NOMO-1 treated with dmso at 0.1 percent for 144 hours (cell line): ENCODE data around the gene BCAS3.

Experiments used
- DNase-seq: peaks from one replicate; lab custom pipeline; 2025; ENCODE audit not compliant: unreplicated experiment; lab: John Stamatoyannopoulos, UW

The BCAS3 gene

DNA sequence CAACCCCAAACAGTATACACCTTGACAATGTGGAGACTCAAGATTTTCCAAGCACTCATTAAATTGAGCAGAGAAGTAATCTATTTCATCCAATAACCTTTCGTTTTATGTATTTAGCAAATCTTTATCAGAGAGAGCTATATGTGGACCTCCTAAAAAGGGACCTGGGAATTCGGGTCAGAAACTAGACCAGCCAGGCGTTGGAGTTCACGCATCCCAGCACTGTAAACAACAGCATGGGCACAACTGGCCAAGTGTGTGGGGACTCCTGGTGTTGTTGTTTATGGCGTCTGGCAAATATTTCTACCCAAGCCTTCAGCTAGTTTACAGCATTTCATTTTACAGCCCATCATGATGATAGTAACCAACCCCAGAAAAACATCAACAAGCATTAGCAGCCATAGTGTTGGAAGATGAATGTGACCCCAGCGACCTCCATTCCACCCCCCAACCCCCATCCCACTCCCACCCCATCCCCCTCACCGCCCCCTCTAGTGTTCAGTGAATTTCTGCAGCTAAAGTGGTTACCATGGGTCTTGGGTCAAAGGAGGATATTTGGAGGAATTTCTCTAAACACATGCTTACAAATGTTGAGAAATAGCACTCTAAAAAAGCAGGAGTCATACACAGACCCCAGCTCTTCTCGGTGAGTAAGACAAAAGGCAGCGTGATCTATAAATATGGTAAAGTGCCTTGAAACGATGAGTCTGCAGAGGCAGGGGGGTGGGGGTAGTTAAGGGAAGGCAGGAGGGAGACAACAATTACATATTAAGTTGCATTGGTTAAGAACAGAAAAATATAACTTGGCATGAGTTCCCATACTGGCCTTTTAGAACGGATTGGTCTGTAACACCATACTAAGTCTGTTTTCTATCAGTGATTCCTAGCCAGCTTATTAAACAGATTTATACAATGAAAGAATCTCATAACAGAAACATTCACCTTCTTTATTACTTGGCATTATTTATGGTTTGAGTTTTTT lies 630.5 kb downstream of the BCAS3 start:
- DNase-seq = no peak

GRCh38 chr17:61309362-61310256 lies 632.0 kb downstream of the BCAS3 start:
- DNase-seq = no peak

DNA sequence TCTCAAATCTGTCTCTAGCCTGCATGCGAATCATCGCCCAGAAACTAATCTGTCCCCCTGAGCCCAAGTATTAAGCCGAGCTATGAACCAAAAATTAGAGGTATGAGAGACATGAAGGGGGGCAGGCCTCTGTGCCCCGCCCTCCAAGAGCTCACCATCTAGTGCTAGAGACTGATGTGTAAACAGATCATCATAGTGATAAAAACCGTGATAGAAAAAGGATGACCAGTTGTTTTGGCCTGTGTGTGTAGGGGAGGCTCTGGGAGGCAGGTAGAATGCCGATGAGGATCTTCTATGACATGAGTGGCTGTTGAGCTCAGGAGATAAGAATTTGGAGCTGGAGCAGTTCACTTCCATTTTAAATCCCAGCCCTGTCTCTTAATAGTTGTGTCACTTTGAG lies 632.9 kb downstream of the BCAS3 start:
- DNase-seq = no peak

DNA sequence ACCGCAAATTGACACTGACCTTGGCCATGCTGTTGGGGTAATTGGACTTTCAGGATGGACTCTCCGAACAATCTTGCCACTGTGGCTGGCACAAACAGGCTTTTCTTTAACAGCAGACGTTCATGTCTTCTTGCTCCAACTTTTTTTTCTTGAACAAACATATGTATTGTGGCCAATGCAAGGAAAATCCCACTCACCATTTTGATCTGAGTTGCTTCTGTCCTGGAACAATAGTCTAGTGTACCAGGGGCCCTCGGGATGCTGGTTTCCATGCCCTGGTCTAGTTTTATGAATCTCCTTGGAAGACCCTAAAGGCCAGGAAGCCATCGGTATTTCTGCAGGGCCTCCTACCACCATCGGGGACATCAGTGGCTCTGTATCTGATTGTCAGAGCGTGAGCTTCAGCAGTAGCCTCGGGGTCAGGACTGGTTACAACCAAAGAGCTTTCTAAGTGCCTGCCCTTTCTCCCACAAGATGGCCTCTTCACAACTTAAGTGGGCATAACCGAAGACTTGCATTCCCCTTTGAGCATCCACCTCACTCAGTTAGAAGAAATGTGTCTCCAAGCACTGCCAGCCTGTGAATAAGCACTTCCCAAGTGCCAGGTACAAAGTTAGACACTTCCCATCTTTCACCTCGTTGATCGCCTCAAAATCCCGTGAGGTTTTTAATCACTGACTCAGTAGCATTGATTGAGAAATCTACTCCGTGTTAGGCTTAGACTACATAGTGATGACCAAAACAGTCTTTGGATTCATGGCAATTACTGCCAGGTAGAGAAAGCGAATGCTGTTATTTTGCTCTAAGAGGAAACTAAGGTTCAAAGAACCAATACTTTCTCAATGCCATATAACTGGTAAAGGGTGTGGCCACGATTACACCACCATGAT lies 635.0 kb downstream of the BCAS3 start:
- DNase-seq = no peak

DNA sequence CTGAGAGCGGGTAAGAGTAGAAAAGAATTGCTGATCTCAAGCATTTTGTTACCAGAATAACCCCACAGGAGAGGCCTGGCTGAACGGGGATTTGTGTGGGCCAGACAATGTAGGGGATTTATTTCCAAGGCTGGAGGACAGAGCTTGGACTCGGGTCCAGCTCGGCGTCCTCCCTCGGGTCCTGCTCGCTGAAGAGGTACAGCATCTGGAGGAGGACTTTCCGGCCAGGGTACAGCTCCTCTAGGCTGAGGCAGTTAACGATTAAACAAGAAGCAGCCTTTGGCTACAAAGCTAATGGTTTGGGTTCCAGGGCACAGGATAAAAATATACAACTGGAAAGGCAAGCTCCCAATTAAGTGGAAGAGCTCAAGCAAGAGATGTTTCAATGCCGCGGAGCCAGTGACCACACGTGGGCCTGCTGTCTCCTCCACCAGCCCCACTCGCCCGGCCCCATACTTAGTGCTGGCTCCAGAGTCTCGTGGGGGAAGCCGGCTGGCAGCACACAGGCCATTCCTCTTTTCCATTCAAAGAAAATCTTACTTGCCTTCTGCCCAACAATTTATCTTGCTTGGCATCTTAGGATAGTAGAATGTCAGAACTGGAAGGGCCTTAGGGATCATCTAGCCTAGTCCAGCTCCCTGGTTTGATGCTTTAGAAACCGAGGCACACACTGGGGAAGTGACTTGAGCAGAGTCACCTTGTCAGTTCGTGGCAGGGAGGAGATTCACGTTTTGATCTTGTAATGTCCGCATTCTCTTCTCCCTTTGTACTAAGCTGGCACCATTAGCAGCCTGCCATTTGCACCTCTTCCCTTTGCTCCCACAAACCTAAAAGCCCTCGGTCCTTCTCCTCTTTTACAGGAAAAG lies 636.0 kb downstream of the BCAS3 start:
- no peak for DNase-seq

- DNase-seq = no peak
These were observed 636.9 kb downstream of the BCAS3 start for GRCh38 chr17:61314368-61315078.

- no peak for DNase-seq
These were observed 639.0 kb downstream of the BCAS3 start for GRCh38 chr17:61316633-61317032.

- DNase-seq = no peak
These were observed 640.1 kb downstream of the BCAS3 start for GRCh38 chr17:61317779-61318178.

DNA sequence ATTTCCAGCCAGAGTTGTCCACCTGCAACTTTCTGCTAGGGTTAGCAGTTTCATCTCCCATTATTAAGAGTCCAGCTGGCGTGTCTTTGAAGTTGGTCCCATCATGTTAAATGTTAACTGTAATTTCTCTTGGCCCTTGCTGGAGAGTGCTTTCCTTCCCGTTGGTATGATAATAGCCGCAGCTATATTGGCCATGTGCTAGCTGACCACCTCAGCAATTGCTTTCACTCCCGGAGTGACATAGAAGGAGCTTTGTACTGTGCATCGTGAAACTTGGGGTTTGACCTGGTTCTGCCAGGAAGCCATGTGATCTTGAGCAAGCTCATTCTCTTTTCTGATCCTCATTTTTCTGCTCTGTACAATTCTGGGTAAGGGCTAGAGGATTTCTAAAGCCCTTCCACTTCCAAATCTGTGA lies 641.0 kb downstream of the BCAS3 start:
- DNase-seq = no peak

- no peak for DNase-seq
These were observed 643.7 kb downstream of the BCAS3 start for GRCh38 chr17:61321344-61321743.

- no peak for DNase-seq
These were observed 644.8 kb downstream of the BCAS3 start for GRCh38 chr17:61322325-61323002.

- DNase-seq = no peak
These were observed 645.6 kb downstream of the BCAS3 start for GRCh38 chr17:61323003-61323908.

DNA sequence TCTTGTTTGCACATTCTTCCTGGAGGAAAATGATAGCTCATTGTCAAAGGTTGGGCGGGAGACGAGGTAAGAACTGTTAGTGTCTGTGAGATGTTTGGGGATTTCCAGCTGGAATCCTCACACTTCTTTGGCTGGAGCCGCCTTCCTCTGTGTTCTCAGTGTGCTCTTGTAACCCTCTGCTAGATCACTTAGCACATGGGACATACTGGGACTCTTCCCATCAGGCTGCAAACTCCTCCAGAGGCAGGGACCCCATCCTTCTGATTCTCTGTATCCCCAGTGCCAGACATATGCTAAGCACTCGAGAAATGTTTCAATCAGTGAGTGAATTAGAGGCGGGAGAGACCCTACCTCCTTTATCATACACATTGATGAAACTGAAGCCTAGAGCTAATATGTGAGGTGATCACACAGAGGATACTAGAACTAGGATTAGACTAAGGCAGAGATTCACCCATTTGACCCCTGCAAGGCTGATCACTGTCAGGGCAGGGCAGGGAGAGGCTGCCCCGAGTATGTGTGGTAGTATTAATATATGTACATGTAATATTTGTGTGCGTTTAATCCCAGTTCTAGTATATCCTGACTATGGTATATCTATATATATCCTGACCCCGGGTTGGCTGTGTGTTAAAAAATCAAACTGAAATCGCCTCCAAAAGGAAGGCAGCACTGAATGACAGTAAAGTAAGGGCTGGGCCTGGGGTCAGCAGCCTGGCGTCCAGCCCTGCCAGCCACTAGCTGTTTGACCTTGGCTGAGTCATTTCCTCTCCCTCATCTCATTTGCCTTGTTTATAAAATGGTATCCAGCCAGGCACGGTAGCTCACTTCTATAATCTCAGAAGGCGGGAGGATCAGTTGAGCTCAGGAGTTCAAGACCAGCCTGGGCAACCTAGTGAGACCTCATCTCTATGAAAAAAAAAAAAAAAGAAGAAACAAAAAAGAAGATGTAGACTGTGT lies 646.5 kb downstream of the BCAS3 start:
- DNase-seq = no peak

DNA sequence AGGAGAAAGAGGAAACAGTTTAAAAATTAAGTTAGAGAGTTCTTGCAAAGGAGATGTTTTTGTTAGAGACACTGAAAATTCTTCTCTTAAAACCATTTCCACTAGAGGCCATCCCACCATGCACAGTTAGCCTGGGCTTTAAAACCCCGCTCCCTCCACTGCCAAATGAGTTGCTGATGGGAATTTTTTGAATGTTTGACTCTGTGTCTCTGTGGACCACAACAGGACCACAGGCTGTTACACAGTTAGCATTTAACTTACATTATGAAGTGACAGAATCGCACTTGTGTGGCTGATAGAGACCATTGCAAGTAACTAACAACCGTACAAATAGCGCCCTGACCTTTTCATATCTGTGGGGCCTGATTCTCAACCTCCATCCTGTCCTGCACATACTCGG lies 647.3 kb downstream of the BCAS3 start:
- DNase-seq = no peak

DNA sequence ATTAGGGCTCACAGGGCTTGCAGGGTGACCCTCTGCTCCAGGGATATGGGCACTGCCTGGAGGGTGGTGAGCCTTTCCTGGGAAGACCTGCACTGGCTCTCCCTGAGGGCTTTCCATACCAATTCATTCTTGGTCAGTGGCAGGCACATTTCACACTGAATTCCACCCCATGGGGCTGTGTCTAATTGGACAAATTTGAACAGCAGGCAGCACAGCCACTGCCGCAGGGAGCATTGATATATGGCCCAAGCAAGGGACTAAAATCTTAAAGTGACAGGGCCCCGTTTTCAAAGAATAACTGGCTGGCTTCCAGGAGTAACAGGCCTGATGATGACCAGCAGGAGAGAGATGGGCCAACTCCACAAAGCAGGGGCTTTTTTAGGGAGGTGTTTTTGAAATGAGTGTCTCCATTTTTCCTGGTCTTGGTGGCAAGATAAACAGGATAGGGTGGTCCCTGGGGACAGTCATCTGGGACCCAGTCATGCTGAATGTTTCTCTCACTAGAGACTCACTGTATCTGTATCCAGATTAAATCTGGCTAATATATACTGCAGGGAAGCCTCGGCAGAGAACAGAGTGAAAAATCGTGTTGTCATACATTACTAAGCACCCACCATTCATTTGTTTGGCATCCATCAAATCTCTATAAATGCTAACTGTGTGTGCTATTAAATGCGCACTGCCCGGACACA lies 647.9 kb downstream of the BCAS3 start:
- no peak for DNase-seq

- no peak for DNase-seq
These were observed 648.7 kb downstream of the BCAS3 start for GRCh38 chr17:61326330-61326729.
